ENCODE data around the gene ATR.
"Not testable (repeated sequence)": the region's sequence is repeated elsewhere in the genome, so short reads cannot be mapped to it uniquely, and the experiment has no call there.

ATR gene

GRCh38 chr3:142588703-142589102 is 10.2 kb upstream of the ATR start:
- Histone ChIP-seq H3K4me3 (ENCODE audit: low read length) (no peak overlapping the region), H3K9ac (ENCODE audit: low read depth, low read length) (no peak overlapping the region), H3K27me3 (ENCODE audit: control insufficient read depth, insufficient read depth, low read length) (no peaks in the 10 kb centered on the region), H3K36me3 (ENCODE audit: insufficient read depth, low read length) (no peaks in the 10 kb centered on the region), H3K9me3 (replicated peaks; ENCODE audit: low read length) (no peaks in the 10 kb centered on the region), H3K4me1 (ENCODE audit: control insufficient read depth, insufficient read depth, low read length) (peaks cover 3% of the 10 kb centered on the region), H3K4me2 (ENCODE audit: low read length) (no peak overlapping the region)

GRCh38 chr3:142586803-142587406 is 8.4 kb upstream of the ATR start:
- peaks cover 3% of the 10 kb centered on the region for H3K4me1 ChIP-seq (ENCODE audit: control insufficient read depth, insufficient read depth, low read length)
- H3K27me3 ChIP-seq (ENCODE audit: control insufficient read depth, insufficient read depth, low read length), result no peaks in the 10 kb centered on the region
- no peaks in the 10 kb centered on the region for H3K9me3 ChIP-seq (replicated peaks; ENCODE audit: low read length)
- H3K36me3 ChIP-seq (ENCODE audit: insufficient read depth, low read length), result no peaks in the 10 kb centered on the region
- peak overlapping the region; percentile 24 for H3K4me2 ChIP-seq (ENCODE audit: low read length)
- H3K9ac ChIP-seq (ENCODE audit: low read depth, low read length), result no peak overlapping the region
- H3K4me3 ChIP-seq (ENCODE audit: low read length), result no peak overlapping the region

- H3K27me3 ChIP-seq (ENCODE audit: control insufficient read depth, insufficient read depth, low read length); H3K36me3 ChIP-seq (ENCODE audit: insufficient read depth, low read length); H3K4me2 ChIP-seq (ENCODE audit: low read length); H3K4me3 ChIP-seq (ENCODE audit: low read length); H3K9me3 ChIP-seq (replicated peaks; ENCODE audit: low read length); H3K9ac ChIP-seq (ENCODE audit: low read depth, low read length): not testable (repeated sequence)
- H3K4me1 ChIP-seq (ENCODE audit: control insufficient read depth, insufficient read depth, low read length), result peaks cover 17% of the 10 kb centered on the region
Observed at GRCh38 chr3:142581070-142581469, 2.5 kb upstream of the ATR start.

GRCh38 chr3:142580061-142580423 is 1.5 kb upstream of the ATR start:
- no peaks in the 10 kb centered on the region for H3K9me3 ChIP-seq (replicated peaks; ENCODE audit: low read length)
- H3K27me3 ChIP-seq (ENCODE audit: control insufficient read depth, insufficient read depth, low read length), result no peaks in the 10 kb centered on the region
- peaks cover 17% of the 10 kb centered on the region for H3K4me1 ChIP-seq (ENCODE audit: control insufficient read depth, insufficient read depth, low read length)
- H3K36me3 ChIP-seq (ENCODE audit: insufficient read depth, low read length), result no peaks in the 10 kb centered on the region
- no peak overlapping the region for H3K4me3 ChIP-seq (ENCODE audit: low read length)
- no peak overlapping the region for H3K4me2 ChIP-seq (ENCODE audit: low read length)
- no peak overlapping the region for H3K9ac ChIP-seq (ENCODE audit: low read depth, low read length)

- H3K27me3 ChIP-seq (ENCODE audit: control insufficient read depth, insufficient read depth, low read length), result no peaks in the 10 kb centered on the region
- peak overlapping the region; percentile 94 for H3K4me3 ChIP-seq (ENCODE audit: low read length)
- no peaks in the 10 kb centered on the region for H3K36me3 ChIP-seq (ENCODE audit: insufficient read depth, low read length)
- peaks cover 17% of the 10 kb centered on the region for H3K4me1 ChIP-seq (ENCODE audit: control insufficient read depth, insufficient read depth, low read length)
- no peaks in the 10 kb centered on the region for H3K9me3 ChIP-seq (replicated peaks; ENCODE audit: low read length)
- peak overlapping the region; percentile 87 for H3K9ac ChIP-seq (ENCODE audit: low read depth, low read length)
- peak overlapping the region; percentile 93 for H3K4me2 ChIP-seq (ENCODE audit: low read length)
Observed at GRCh38 chr3:142577696-142578328, 721 bp downstream of the ATR start.

- no peaks in the 10 kb centered on the region for H3K36me3 ChIP-seq (ENCODE audit: insufficient read depth, low read length)
- no peak overlapping the region for H3K9ac ChIP-seq (ENCODE audit: low read depth, low read length)
- no peaks in the 10 kb centered on the region for H3K27me3 ChIP-seq (ENCODE audit: control insufficient read depth, insufficient read depth, low read length)
- no peaks in the 10 kb centered on the region for H3K9me3 ChIP-seq (replicated peaks; ENCODE audit: low read length)
- H3K4me1 ChIP-seq (ENCODE audit: control insufficient read depth, insufficient read depth, low read length), result peaks cover 17% of the 10 kb centered on the region
- H3K4me3 ChIP-seq (ENCODE audit: low read length), result no peak overlapping the region
- H3K4me2 ChIP-seq (ENCODE audit: low read length), result peak overlapping the region; percentile 93
Observed at GRCh38 chr3:142576792-142577191, 1.7 kb downstream of the ATR start.

- Histone ChIP-seq H3K4me2 (ENCODE audit: low read length) (no peak overlapping the region), H3K4me3 (ENCODE audit: low read length) (no peak overlapping the region), H3K4me1 (ENCODE audit: control insufficient read depth, insufficient read depth, low read length) (peaks cover 17% of the 10 kb centered on the region), H3K36me3 (ENCODE audit: insufficient read depth, low read length) (no peaks in the 10 kb centered on the region), H3K27me3 (ENCODE audit: control insufficient read depth, insufficient read depth, low read length) (no peaks in the 10 kb centered on the region), H3K9ac (ENCODE audit: low read depth, low read length) (no peak overlapping the region), H3K9me3 (replicated peaks; ENCODE audit: low read length) (no peaks in the 10 kb centered on the region)
Observed at GRCh38 chr3:142574665-142575064, 3.9 kb downstream of the ATR start.

GRCh38 chr3:142574223-142574622 is 4.3 kb downstream of the ATR start:
- not testable (repeated sequence) for H3K27me3 ChIP-seq (ENCODE audit: control insufficient read depth, insufficient read depth, low read length)

GRCh38 chr3:142569422-142569821 is 9.1 kb downstream of the ATR start:
- not testable (repeated sequence) for H3K36me3 ChIP-seq (ENCODE audit: insufficient read depth, low read length); H3K9ac ChIP-seq (ENCODE audit: low read depth, low read length); H3K4me2 ChIP-seq (ENCODE audit: low read length); H3K9me3 ChIP-seq (replicated peaks; ENCODE audit: low read length); H3K27me3 ChIP-seq (ENCODE audit: control insufficient read depth, insufficient read depth, low read length); H3K4me3 ChIP-seq (ENCODE audit: low read length); H3K4me1 ChIP-seq (ENCODE audit: control insufficient read depth, insufficient read depth, low read length)

More at GRCh38 chr3:142574223-142574622, 4.3 kb downstream of the ATR start:
- H3K36me3 ChIP-seq (ENCODE audit: insufficient read depth, low read length); H3K4me3 ChIP-seq (ENCODE audit: low read length); H3K4me2 ChIP-seq (ENCODE audit: low read length); H3K9me3 ChIP-seq (replicated peaks; ENCODE audit: low read length); H3K9ac ChIP-seq (ENCODE audit: low read depth, low read length): not testable (repeated sequence)
- H3K4me1 ChIP-seq (ENCODE audit: control insufficient read depth, insufficient read depth, low read length), result peaks cover 14% of the 10 kb centered on the region

GRCh38 chr3:142568393-142569017 is 10.0 kb downstream of the ATR start:
- Histone ChIP-seq H3K36me3 (ENCODE audit: insufficient read depth, low read length) (peaks cover 4% of the 10 kb centered on the region), H3K4me3 (ENCODE audit: low read length) (no peak overlapping the region)

GRCh38 chr3:142566096-142566495 is 12.4 kb downstream of the ATR start:
- H3K27me3 ChIP-seq (ENCODE audit: control insufficient read depth, insufficient read depth, low read length), result no peaks in the 10 kb centered on the region
- no peak overlapping the region for H3K4me2 ChIP-seq (ENCODE audit: low read length)
- no peaks in the 10 kb centered on the region for H3K9me3 ChIP-seq (replicated peaks; ENCODE audit: low read length)
- H3K4me1 ChIP-seq (ENCODE audit: control insufficient read depth, insufficient read depth, low read length), result peaks cover 3% of the 10 kb centered on the region
- no peak overlapping the region for H3K9ac ChIP-seq (ENCODE audit: low read depth, low read length)
- H3K36me3 ChIP-seq (ENCODE audit: insufficient read depth, low read length), result peaks cover 22% of the 10 kb centered on the region
- no peak overlapping the region for H3K4me3 ChIP-seq (ENCODE audit: low read length)

More at GRCh38 chr3:142568393-142569017, 10.0 kb downstream of the ATR start:
- H3K4me1 ChIP-seq (ENCODE audit: control insufficient read depth, insufficient read depth, low read length), result peaks cover 3% of the 10 kb centered on the region
- H3K9ac ChIP-seq (ENCODE audit: low read depth, low read length), result no peak overlapping the region
- no peaks in the 10 kb centered on the region for H3K27me3 ChIP-seq (ENCODE audit: control insufficient read depth, insufficient read depth, low read length)
- H3K9me3 ChIP-seq (replicated peaks; ENCODE audit: low read length), result no peaks in the 10 kb centered on the region
- no peak overlapping the region for H3K4me2 ChIP-seq (ENCODE audit: low read length)
